ENCODE data around the gene AIFM1. TPM values are rescaled to one million over a fixed set of nuclear protein-coding genes. Genes with fewer than 3 reads are reported as not detected.

The AIFM1 gene
- total and polyA plus RNA-seq, 2 experiments from 2014 or later, result 29.6 to 47.3 TPM

DNA sequence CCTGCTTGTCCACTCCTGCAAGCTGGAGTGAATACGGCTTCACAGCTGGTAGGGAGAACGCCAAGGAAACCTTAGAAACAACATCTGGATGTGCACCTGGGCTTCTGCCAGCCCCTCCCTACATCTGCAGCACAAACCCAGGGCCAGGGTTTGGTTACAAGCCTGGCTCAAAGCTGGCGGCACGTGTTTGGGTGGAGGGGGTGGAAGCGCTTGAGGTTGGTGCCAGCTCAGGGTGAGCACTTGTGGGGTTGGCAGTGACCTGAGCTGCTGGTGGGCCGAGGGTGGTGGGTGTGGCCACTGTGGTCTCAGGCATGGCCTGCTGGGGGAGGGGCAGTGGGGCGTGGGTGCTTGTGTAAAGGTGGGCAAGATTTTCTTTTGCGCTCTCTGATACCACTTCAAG is 70.9 kb downstream of the AIFM1 start:
- H3K36me3 ChIP-seq (ENCODE audit: insufficient read depth), result no peaks in the 10 kb centered on the region
- no peak overlapping the region for H3K27ac ChIP-seq (ENCODE audit: low read depth)
- H3K79me2 ChIP-seq (replicated peaks; ENCODE audit: insufficient read depth), result no peaks in the 10 kb centered on the region
- no peaks in the 10 kb centered on the region for H3K9me2 ChIP-seq (ENCODE audit: insufficient read depth)
- no peak overlapping the region for H3K4me3 ChIP-seq
- no peak overlapping the region for H3K27ac Mint-ChIP-seq
- no peak overlapping the region for H2AFZ ChIP-seq
- no peaks in the 10 kb centered on the region for H3F3A ChIP-seq (replicated peaks; ENCODE audit: low read depth)
- peaks cover 2% of the 10 kb centered on the region for H3K27me3 Mint-ChIP-seq (ENCODE audit: insufficient read depth, low read depth, poor library complexity)
- DNase-seq (ENCODE audit: low spot score) (no peak), ATAC-seq (no peak)
- H3K4me2 ChIP-seq, result no peak overlapping the region
- H3K27me3 ChIP-seq (ENCODE audit: insufficient read depth), result no peaks in the 10 kb centered on the region
- H3K9me3 Mint-ChIP-seq, result no peaks in the 10 kb centered on the region
- H3K4me3 Mint-ChIP-seq, result no peak overlapping the region
- TF ChIP-seq NANOG (IDR thresholded peaks at IDR 0.05; ENCODE audit: borderline replicate concordance) (no peak), EZH2 (IDR thresholded peaks at IDR 0.05; ENCODE audit: low read depth, unreplicated experiment) (no peak), ZNF114 (CRISPR knock-in tag; IDR thresholded peaks at IDR 0.05) (no peak), ZNF331 (CRISPR knock-in tag; IDR thresholded peaks at IDR 0.05; ENCODE audit: low read depth) (no peak), CTCF (conservative IDR thresholded peaks at IDR 0.05; ENCODE audit: low read depth in 2 of 2) (no peak), CREB1 (CRISPR knock-in tag; IDR thresholded peaks at IDR 0.05; ENCODE audit: low read depth) (no peak)
- peaks cover 8% of the 10 kb centered on the region for H3K4me1 Mint-ChIP-seq
- no peaks in the 10 kb centered on the region for H3K4me1 ChIP-seq (ENCODE audit: insufficient read depth)
- H4K20me1 ChIP-seq (replicated peaks; ENCODE audit: insufficient read depth), result no peaks in the 10 kb centered on the region
- H3K36me3 Mint-ChIP-seq (ENCODE audit: low read depth), result no peaks in the 10 kb centered on the region

- Histone ChIP-seq H3K27ac (ENCODE audit: low read depth) (no peak overlapping the region), H3K4me3 (no peak overlapping the region), H3F3A (replicated peaks; ENCODE audit: low read depth) (no peaks in the 10 kb centered on the region), H3K79me2 (replicated peaks; ENCODE audit: insufficient read depth) (no peaks in the 10 kb centered on the region), H4K20me1 (replicated peaks; ENCODE audit: insufficient read depth) (no peaks in the 10 kb centered on the region), H3K36me3 (ENCODE audit: insufficient read depth) (no peaks in the 10 kb centered on the region), H3K9me2 (ENCODE audit: insufficient read depth) (no peaks in the 10 kb centered on the region), H3K4me2 (no peak overlapping the region), H3K27me3 (ENCODE audit: insufficient read depth) (no peaks in the 10 kb centered on the region), H3K4me1 (ENCODE audit: insufficient read depth) (no peaks in the 10 kb centered on the region), H2AFZ (no peak overlapping the region)
- Mint-ChIP-seq H3K4me1 (peaks cover 4% of the 10 kb centered on the region), H3K4me3 (no peak overlapping the region), H3K27ac (no peak overlapping the region), H3K27me3 (ENCODE audit: insufficient read depth, low read depth, poor library complexity) (no peaks in the 10 kb centered on the region), H3K9me3 (no peaks in the 10 kb centered on the region), H3K36me3 (ENCODE audit: low read depth) (no peaks in the 10 kb centered on the region)
- no peak for DNase-seq (ENCODE audit: low spot score)
- ATAC-seq, result no peak
- TF ChIP-seq EZH2 (IDR thresholded peaks at IDR 0.05; ENCODE audit: low read depth, unreplicated experiment) (no peak), CTCF (conservative IDR thresholded peaks at IDR 0.05; ENCODE audit: low read depth in 2 of 2) (no peak), ZNF331 (CRISPR knock-in tag; IDR thresholded peaks at IDR 0.05; ENCODE audit: low read depth) (no peak), JUNB (IDR thresholded peaks at IDR 0.05; ENCODE audit: unreplicated experiment) (no peak)
- TF ChIP-seq, protein P1, sequence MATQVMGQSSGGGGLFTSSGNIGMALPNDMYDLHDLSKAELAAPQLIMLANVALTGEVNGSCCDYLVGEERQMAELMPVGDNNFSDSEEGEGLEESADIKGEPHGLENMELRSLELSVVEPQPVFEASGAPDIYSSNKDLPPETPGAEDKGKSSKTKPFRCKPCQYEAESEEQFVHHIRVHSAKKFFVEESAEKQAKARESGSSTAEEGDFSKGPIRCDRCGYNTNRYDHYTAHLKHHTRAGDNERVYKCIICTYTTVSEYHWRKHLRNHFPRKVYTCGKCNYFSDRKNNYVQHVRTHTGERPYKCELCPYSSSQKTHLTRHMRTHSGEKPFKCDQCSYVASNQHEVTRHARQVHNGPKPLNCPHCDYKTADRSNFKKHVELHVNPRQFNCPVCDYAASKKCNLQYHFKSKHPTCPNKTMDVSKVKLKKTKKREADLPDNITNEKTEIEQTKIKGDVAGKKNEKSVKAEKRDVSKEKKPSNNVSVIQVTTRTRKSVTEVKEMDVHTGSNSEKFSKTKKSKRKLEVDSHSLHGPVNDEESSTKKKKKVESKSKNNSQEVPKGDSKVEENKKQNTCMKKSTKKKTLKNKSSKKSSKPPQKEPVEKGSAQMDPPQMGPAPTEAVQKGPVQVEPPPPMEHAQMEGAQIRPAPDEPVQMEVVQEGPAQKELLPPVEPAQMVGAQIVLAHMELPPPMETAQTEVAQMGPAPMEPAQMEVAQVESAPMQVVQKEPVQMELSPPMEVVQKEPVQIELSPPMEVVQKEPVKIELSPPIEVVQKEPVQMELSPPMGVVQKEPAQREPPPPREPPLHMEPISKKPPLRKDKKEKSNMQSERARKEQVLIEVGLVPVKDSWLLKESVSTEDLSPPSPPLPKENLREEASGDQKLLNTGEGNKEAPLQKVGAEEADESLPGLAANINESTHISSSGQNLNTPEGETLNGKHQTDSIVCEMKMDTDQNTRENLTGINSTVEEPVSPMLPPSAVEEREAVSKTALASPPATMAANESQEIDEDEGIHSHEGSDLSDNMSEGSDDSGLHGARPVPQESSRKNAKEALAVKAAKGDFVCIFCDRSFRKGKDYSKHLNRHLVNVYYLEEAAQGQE (IDR thresholded peaks at IDR 0.05; ENCODE audit: unreplicated experiment), result no peak
- TF ChIP-seq, protein P2, sequence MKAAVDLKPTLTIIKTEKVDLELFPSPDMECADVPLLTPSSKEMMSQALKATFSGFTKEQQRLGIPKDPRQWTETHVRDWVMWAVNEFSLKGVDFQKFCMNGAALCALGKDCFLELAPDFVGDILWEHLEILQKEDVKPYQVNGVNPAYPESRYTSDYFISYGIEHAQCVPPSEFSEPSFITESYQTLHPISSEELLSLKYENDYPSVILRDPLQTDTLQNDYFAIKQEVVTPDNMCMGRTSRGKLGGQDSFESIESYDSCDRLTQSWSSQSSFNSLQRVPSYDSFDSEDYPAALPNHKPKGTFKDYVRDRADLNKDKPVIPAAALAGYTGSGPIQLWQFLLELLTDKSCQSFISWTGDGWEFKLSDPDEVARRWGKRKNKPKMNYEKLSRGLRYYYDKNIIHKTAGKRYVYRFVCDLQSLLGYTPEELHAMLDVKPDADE (IDR thresholded peaks at IDR 0.05), result no peak
Observed at GRCh38 chrX:130093271-130093670, 72.4 kb downstream of the AIFM1 start.

Measured in GM23338 (cell line).